ENCODE data around the gene HELZ2. TPM values are rescaled to one million over a fixed set of nuclear protein-coding genes. Genes with fewer than 3 reads are reported as not detected.

Gene HELZ2
- total RNA-seq, 2 donors from 2014 or later, result 3.1 to 28.8 TPM

- Mint-ChIP-seq H3K27ac (no peak overlapping the region), H3K9me3 (no peaks in the 10 kb centered on the region), H3K36me3 (no peaks in the 10 kb centered on the region)
- DNase-seq (ENCODE audit: low spot score in 2 of 2) (no peak), ATAC-seq (no peak)
These were observed 31.9 kb downstream of the HELZ2 start for GRCh38 chr20:63542031-63542559.

GRCh38 chr20:63541371-63541770 is 32.7 kb downstream of the HELZ2 start:
- H3K9me3 Mint-ChIP-seq, result no peaks in the 10 kb centered on the region
- H3K36me3 Mint-ChIP-seq, result no peaks in the 10 kb centered on the region
- DNase-seq (ENCODE audit: low spot score in 2 of 2) (no peak), ATAC-seq (no peak)
- H3K27ac Mint-ChIP-seq, result no peak overlapping the region

- ATAC-seq (no peak), DNase-seq (ENCODE audit: low spot score in 2 of 2) (no peak)
- Mint-ChIP-seq H3K9me3 (no peaks in the 10 kb centered on the region), H3K36me3 (no peaks in the 10 kb centered on the region), H3K27ac (no peak overlapping the region)
These were observed 33.4 kb downstream of the HELZ2 start for GRCh38 chr20:63540417-63541186.

- Mint-ChIP-seq H3K36me3 (no peaks in the 10 kb centered on the region), H3K9me3 (no peaks in the 10 kb centered on the region), H3K27ac (no peak overlapping the region)
- no peak for DNase-seq (ENCODE audit: low spot score in 2 of 2)
- ATAC-seq, result no peak
These were observed 34.3 kb downstream of the HELZ2 start for GRCh38 chr20:63539441-63540370.

DNA sequence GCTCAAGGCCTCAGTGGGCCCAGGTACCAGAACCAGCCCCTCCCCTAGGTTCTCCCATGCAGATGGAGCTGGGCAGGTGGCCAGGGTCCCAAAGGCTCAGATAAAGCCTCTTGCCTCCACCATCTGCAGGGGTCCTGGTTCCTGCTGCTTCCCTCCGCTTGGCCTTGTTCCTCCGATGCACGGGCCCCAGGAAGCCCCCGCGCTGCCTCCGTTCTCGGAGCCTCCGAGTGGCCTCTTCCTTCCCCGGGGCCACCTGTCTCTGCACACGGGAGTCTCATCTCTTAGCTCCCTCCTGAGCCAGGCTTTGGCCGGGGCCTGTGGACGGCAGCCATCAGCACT is 35.0 kb downstream of the HELZ2 start:
- H3K9me3 Mint-ChIP-seq, result no peaks in the 10 kb centered on the region
- DNase-seq (ENCODE audit: low spot score in 2 of 2), result no peak
- H3K36me3 Mint-ChIP-seq, result no peaks in the 10 kb centered on the region
- ATAC-seq, result no peak
- no peak overlapping the region for H3K27ac Mint-ChIP-seq

GRCh38 chr20:63538204-63539091 is 35.6 kb downstream of the HELZ2 start:
- Mint-ChIP-seq H3K36me3 (no peaks in the 10 kb centered on the region), H3K9me3 (no peaks in the 10 kb centered on the region), H3K27ac (peak overlapping the region in 1 of 2 donors; percentile 85)
- DNase-seq (ENCODE audit: low spot score in 2 of 2) (no peak), ATAC-seq (peak; percentile 3 to 5)

DNA sequence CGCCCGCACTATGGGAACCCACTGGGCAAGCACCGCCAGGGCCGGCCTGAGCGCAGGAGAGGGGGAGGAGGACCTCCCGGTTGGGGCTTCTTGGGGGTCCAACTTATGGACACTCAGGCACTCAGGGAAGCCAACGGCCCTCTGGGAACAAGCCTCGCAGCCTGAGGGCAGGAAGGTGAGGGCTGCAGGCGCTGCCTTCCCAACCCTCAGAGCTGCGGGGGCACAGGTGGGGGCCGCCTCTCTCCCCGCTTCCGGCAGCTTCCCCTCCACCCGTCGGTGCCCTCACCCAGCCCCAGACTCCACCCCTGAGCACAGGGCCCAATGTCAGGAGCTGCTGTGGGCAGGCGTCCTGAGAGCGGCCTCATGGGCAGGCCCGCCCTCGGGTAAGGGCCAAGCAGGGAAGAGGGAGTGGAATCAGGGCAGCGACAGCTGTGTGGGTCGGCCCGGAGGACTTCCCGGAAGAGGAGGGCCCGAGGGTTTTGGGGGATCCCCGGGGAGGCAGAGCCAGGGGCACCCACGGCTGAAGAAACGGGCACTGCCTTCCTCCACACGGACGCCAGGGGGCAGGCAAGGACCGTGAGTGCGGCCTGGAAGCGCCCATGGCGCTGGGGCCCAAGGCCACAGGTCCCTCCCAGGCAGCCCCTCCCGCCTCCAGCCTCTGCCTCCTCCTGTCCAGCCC is 36.4 kb downstream of the HELZ2 start:
- peak; percentile 94 for ATAC-seq
- H3K9me3 Mint-ChIP-seq, result no peaks in the 10 kb centered on the region

DNA sequence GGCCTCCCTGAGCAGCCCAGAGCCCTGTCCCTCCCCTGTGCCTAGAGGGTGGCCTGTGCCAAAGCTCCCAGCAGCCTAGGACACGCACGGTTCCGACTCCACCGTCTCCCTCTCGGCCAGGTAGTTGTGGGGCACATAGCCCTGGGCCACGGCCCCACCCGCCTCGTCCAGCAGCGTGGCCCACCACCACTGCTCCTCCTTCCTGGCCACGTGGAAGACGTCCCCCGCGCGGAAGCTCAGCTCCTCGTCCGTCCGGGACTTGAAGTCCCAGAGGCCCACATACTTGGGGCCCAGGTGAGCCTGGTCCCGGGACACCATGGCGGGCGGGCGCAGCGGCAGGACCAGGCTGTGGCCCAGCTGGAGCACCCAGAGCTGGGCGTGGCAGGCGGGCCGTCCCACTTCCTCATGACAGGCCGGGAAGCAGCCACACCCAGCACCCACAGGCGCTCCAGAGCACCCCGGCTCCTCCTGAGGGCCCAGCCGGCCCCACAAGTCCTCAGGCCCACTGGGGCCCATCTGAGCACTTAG is 37.0 kb downstream of the HELZ2 start, which contains the start of gene PTK6:
PTK6 (minus strand) TSS at position 380 of the 528 bp plus-strand sequence; CDS start at position 318, 62 bp downstream.
- DNase-seq (ENCODE audit: low spot score in 2 of 2) (peak in 1 of 2 donors; percentile 45), ATAC-seq (peak; percentile 23 to 29)
- peak within 1 kb of the TSS; percentile 77 to 85 for H3K27ac Mint-ChIP-seq
- H3K9me3 Mint-ChIP-seq, result no peaks in the 10 kb centered on the region
- no peaks in the 10 kb centered on the region for H3K36me3 Mint-ChIP-seq

More for the DNA sequence above, 36.4 kb downstream of the HELZ2 start:
- H3K36me3 Mint-ChIP-seq, result no peaks in the 10 kb centered on the region
- DNase-seq (ENCODE audit: low spot score in 2 of 2), result peak; percentile 96 to 97
- peak overlapping the region; percentile 77 to 85 for H3K27ac Mint-ChIP-seq

DNA sequence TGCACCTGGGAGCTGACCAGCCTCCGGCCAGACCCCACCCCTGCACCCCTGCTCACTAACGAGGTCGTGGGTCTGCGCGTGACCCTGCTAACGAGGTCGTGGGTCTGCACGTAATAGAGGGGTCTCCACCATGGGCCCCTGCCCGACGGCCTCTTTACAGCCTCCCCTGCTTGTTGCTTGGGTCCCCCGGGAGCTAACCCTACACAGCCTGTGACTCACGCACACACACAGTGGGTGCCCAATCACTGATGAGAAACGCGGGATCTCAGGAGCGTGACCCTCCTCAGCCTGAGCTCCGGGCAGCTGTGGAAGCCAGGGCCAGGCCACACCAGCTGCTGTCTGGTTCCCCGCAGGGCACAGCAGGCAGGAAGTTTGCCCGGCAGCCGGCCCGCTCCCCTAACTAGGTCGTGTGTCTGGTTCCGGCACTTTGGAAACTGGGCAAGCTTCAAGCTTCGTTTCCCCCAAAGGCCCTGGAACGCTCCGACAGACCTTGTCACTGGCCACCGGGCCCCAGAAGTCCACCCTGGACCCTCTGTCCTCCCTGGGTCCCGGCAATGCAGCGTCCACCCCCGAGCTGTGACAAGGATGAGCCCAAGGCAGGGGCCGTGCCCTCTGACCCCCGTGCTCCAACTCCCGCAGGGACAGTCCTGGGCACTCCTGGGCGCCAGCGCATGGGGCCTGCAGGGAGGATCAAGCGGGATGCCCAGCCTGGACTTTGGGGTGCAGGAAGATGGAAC is 37.6 kb downstream of the HELZ2 start:
- no peaks in the 10 kb centered on the region for H3K9me3 Mint-ChIP-seq
- no peak for ATAC-seq
- no peaks in the 10 kb centered on the region for H3K36me3 Mint-ChIP-seq
- peak overlapping the region; percentile 44 to 85 for H3K27ac Mint-ChIP-seq
- no peak for DNase-seq (ENCODE audit: low spot score in 2 of 2)

DNA sequence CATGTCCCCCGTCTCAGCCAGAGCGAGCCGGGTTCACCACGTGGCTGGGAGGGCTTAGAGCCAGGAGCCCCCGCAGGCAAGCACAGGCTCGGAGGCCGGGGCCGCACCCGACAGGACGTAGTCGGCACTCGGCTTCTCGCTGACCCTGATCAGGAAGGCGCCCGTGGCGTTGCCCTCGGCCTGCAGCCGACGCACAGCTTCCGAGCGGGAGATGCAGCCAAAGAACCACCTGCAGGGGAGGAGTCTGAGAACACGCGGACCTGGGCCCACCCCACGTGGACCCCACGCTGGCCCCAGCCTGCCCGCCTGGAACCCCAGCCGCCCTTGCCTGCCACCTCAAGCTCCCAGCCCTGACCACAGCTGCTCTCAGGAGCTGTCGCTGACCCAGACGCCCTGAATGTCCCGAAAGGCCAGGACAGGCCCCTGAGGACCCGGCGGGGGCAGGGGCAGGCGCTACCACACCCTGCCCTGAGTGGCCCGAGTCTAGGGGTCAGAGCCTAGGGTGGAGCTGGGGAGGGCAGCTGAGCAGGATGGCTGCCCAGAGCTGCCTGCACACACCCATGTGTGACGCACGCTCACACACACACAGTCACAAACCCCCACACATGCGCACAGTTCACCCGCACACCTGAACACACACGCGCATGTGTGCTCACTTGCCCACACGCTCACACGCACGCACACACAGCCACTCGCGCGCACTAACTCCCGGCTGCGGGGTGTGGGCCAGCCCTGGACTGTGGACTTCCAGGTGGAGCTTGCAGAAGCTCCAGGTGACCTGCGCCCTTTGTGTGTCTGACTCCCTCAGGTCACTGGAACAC is 39.0 kb downstream of the HELZ2 start:
- Mint-ChIP-seq H3K27ac (no peak overlapping the region), H3K9me3 (no peaks in the 10 kb centered on the region), H3K36me3 (no peaks in the 10 kb centered on the region)
- ATAC-seq (no peak), DNase-seq (ENCODE audit: low spot score in 2 of 2) (no peak)

DNA sequence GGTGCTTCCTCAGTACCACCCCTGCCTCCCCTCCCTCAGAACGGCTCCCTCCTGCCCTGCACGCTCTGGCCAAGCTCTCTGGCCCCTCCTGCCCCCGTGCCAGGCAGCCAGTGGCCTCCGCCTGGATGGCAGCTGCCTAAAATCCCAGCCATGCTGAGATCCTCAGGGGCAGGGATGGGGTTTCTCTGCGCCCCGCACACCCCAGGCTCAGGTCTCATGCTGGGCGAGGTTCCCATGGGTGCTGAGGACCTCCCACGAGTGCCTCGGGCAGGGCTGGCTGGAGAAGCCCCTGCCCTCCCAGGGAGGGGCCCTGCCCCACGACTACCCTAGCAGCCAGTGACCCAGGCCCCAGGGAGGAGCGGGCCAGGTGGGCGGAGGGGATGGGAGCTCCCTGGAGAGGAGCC is 39.6 kb downstream of the HELZ2 start:
- H3K9me3 Mint-ChIP-seq, result no peaks in the 10 kb centered on the region
- H3K36me3 Mint-ChIP-seq, result no peaks in the 10 kb centered on the region
- DNase-seq (ENCODE audit: low spot score in 2 of 2) (peak in 1 of 2 donors; percentile 57), ATAC-seq (no peak)
- no peak overlapping the region for H3K27ac Mint-ChIP-seq

DNA sequence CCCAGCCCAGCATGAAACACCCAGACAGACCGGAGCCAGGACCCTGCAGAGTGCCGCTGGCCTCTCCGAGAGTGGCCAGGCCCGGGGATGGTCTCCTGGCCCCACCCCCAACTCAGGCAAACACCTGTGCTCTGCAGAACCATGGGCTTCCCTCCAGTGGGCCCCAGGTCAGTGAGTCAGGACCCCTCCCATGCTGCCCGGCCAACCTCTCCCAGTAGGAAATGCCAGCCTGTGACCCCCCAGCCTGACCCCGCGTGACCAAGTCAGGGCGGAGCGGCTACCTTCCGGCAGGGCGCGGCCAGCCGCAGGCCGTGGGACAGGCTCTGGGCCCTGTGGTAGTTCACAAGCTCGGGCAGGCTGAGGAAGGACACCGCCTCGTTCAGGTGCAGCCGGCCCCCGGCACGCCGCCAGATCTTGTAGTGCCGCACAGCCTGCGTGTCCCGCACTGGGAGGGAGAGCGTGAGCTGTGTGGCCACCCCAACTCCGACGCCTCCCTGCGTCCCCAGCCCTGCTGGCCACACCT is 40.1 kb downstream of the HELZ2 start:
- H3K36me3 Mint-ChIP-seq, result no peaks in the 10 kb centered on the region
- ATAC-seq (no peak), DNase-seq (ENCODE audit: low spot score in 2 of 2) (peak in 1 of 2 donors; percentile 58)
- no peak overlapping the region for H3K27ac Mint-ChIP-seq
- H3K9me3 Mint-ChIP-seq, result no peaks in the 10 kb centered on the region

DNA sequence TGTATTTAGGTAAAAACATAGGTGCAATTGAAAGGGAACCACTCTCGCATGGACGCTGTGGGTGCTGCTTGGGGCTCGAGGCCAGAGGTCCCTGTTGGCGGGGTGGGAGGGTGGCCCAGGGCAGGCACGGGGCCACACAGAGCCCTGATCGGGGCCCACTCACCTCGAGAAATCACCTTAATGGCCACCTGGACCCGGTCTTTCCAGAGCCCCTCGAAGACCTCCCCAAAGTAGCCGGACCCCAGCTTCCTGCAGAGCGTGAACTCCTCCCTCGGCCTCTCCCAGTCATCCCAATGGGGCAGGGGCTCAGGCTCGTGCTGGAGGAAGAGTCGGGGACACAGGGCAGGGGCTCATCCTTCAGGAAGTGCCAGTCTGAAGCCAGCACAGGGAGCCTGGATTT is 40.7 kb downstream of the HELZ2 start:
- ATAC-seq (no peak), DNase-seq (ENCODE audit: low spot score in 2 of 2) (peak in 1 of 2 donors; percentile 50)
- H3K9me3 Mint-ChIP-seq, result no peaks in the 10 kb centered on the region
- no peak overlapping the region for H3K27ac Mint-ChIP-seq
- no peaks in the 10 kb centered on the region for H3K36me3 Mint-ChIP-seq

DNA sequence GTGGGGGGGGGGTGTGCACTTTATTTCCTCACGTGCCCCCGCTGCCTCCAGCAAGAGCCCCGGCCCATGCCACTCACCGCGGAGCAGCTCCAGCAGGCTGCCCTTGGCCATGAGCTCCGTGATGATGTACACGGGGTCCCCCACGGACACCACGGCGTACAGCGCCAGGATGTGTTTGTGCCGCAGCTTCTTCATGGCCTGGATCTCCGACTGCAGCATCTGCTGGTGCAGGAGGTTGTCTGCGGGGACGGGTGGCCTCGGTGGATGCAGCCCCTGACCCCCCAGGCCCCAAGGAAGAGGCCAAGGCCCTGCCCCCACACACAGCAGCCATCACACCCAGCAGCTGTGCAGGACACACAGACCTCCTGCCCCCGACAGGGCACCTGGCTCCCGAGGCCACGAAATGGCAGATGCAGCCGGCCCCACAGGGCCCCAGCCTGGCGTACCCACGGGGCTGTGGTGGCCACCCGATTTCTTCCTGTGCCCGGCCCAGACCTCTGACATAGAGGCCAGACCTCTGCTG is 41.5 kb downstream of the HELZ2 start:
- Mint-ChIP-seq H3K36me3 (no peaks in the 10 kb centered on the region), H3K9me3 (no peaks in the 10 kb centered on the region), H3K27ac (no peak overlapping the region)
- ATAC-seq (no peak), DNase-seq (ENCODE audit: low spot score in 2 of 2) (peak in 1 of 2 donors; percentile 47)

Data from activated naive CD4-positive, alpha-beta T cell treated with anti-CD3 and anti-CD28 coated beads, Interleukin-2, amount 50 U/mL, for 72 hours (primary cell).